ENCODE data around the gene BMX. TPM values are rescaled to one million over a fixed set of nuclear protein-coding genes. Genes with fewer than 3 reads are reported as not detected.
A peak's percentile ranks its signal among the peaks of the same experiment; 100 is the strongest.

The BMX gene
- total RNA-seq, 1 donor from 2014 or later: 2.0 TPM

DNA sequence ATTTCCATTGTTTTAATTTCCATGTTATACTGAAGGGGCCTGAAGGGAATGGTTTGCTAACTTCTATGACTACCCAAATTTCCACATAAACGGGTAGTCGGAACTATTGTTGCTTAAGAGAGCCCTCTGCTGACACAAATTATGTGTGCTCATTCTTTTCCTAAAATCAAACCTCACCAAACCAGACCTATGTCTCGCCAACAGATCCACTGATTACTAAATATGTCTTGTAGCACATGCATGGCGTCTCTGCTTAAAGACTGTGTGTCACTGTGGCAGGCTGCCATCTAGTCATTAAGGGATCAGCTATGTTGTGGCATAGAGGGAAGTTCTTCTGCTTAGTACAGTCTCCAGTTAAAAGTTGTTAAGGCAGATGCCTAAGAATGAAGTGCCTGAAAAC is 32.6 kb upstream of the BMX start:
- no peak for DNase-seq (ENCODE audit: extremely low spot score in 2 of 2)
- intact Hi-C loops (cut with DNase I): no loop called here
- H3K27ac ChIP-seq: peak overlapping the region; percentile 41

DNA sequence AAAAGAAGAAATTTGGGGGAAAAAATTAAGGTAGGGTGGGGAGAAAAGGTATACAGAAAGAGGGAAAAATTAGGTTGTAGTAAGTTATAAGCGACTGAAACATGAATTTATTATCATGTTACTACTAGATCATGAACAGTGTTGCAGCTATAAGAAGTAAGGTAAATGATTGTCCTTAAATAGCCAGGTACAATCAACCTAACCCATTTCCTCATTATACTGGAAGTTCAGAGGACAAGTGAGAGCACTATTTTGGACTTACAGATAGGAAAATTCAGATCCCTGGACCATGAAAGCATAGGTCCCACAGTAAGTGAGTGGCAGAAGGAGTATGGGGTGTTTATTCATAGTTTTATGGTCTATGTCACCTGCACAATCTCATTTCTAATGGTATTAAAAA is 31.0 kb upstream of the BMX start:
- Histone ChIP-seq H3K27ac (no peak overlapping the region), H3K4me1 (no peaks in the 10 kb centered on the region), H3K27me3 (no peaks in the 10 kb centered on the region), H3K9me3 (no peaks in the 10 kb centered on the region), H3K36me3 (no peaks in the 10 kb centered on the region), H3K4me3 (no peak overlapping the region)
- TF ChIP-seq POLR2AphosphoS5 (IDR thresholded peaks at IDR 0.05; ENCODE audit: insufficient read depth in 1 of 2, low read depth in 1 of 2) (no peak), CTCF (IDR thresholded peaks at IDR 0.05) (no peak), POLR2A (IDR thresholded peaks at IDR 0.05) (no peak)
- intact Hi-C loops (cut with DNase I): no loop called here
- no peak for DNase-seq (ENCODE audit: extremely low spot score in 2 of 2)

More for the DNA sequence above, 32.6 kb upstream of the BMX start:
- Histone ChIP-seq H3K9me3 (no peaks in the 10 kb centered on the region), H3K27me3 (no peaks in the 10 kb centered on the region), H3K4me1 (no peaks in the 10 kb centered on the region), H3K4me3 (no peak overlapping the region), H3K36me3 (no peaks in the 10 kb centered on the region)
- TF ChIP-seq CTCF (IDR thresholded peaks at IDR 0.05) (peak in 2 of 3 experiments; percentile 25 to 43), POLR2A (IDR thresholded peaks at IDR 0.05) (no peak), POLR2AphosphoS5 (IDR thresholded peaks at IDR 0.05; ENCODE audit: insufficient read depth in 1 of 2, low read depth in 1 of 2) (peak in 1 of 2 donors; percentile 73)

DNA sequence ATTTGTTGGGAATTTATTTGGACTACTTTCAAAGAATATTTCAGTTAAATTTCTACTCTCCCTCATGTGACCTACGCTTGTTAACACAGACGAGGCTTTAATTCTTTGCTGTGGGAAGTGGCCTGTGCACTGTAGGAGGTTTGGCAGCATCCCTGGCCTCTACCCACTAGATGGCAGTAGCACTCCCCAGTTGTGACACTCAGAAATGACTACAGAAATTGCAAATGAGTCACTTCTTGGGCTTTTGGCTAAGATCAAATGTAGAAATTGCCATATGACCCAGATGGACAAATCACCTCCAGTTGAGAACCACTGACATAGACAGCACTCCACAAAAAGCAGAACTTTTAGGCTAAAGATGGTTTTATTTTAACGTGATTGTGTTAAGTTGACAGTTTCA is 29.6 kb upstream of the BMX start:
- TF ChIP-seq POLR2A (IDR thresholded peaks at IDR 0.05) (no peak), POLR2AphosphoS5 (IDR thresholded peaks at IDR 0.05; ENCODE audit: insufficient read depth in 1 of 2, low read depth in 1 of 2) (no peak), CTCF (IDR thresholded peaks at IDR 0.05) (peak; percentile 49 to 62 (median 62))
- DNase-seq (ENCODE audit: extremely low spot score in 2 of 2): no peak
- Histone ChIP-seq H3K4me1 (no peaks in the 10 kb centered on the region), H3K36me3 (no peaks in the 10 kb centered on the region), H3K27ac (no peak overlapping the region), H3K27me3 (no peaks in the 10 kb centered on the region), H3K4me3 (no peak overlapping the region), H3K9me3 (no peaks in the 10 kb centered on the region)
- intact Hi-C loops (cut with DNase I): no loop called here

DNA sequence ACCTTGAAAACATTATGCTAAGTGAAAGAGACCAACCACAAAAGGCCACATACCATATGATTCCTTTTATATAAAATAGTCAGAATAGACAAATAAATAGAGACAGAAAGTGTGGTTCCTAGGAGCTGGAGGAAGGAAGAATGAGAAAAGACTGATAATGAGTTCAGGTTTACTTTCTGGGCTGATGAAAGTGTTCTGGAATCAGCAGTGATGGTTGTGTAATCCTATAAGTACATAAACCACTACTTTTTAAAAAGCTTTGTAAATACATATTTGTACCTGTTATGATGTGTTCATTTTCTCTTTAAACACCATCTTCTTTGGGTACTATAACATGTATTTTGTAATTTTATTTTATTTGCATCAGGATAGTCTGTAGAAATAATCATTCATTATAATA is 28.1 kb upstream of the BMX start:
- Histone ChIP-seq H3K36me3 (no peaks in the 10 kb centered on the region), H3K27me3 (no peaks in the 10 kb centered on the region), H3K4me1 (no peaks in the 10 kb centered on the region), H3K4me3 (no peak overlapping the region), H3K27ac (no peak overlapping the region), H3K9me3 (no peaks in the 10 kb centered on the region)
- no peak for DNase-seq (ENCODE audit: extremely low spot score in 2 of 2)
- intact Hi-C loops (cut with DNase I): no loop called here
- TF ChIP-seq CTCF (IDR thresholded peaks at IDR 0.05) (no peak), POLR2AphosphoS5 (IDR thresholded peaks at IDR 0.05; ENCODE audit: insufficient read depth in 1 of 2, low read depth in 1 of 2) (no peak), POLR2A (IDR thresholded peaks at IDR 0.05) (no peak)

DNA sequence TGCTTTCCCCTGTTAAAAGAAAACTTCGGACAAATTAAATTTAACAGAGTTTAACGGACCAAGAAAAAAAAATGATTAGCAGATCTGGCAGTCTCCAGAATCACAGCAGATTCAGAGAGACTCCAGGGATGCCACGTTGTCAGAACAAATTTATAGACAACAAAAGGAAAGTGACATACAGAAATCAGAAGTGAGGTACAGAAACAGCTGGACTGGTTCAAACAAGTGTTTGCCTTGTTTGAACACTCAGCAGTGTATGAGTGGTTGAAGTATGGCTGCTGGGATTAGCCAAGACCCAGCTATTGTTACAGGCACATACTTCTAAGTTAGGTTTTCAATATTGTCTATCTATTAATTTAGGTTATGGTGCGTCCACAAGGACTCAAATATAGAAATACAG is 26.6 kb upstream of the BMX start:
- Histone ChIP-seq H3K4me3 (no peak overlapping the region), H3K4me1 (no peaks in the 10 kb centered on the region), H3K27ac (no peak overlapping the region), H3K36me3 (no peaks in the 10 kb centered on the region), H3K27me3 (no peaks in the 10 kb centered on the region), H3K9me3 (no peaks in the 10 kb centered on the region)
- no peak for DNase-seq (ENCODE audit: extremely low spot score in 2 of 2)
- intact Hi-C loops (cut with DNase I): no loop called here
- TF ChIP-seq POLR2AphosphoS5 (IDR thresholded peaks at IDR 0.05; ENCODE audit: insufficient read depth in 1 of 2, low read depth in 1 of 2) (no peak), POLR2A (IDR thresholded peaks at IDR 0.05) (no peak), CTCF (IDR thresholded peaks at IDR 0.05) (no peak)

Data from vagina (tissue), 2 donors.